ENCODE results near the gene LINGO4. TPM values are rescaled to one million over a fixed set of nuclear protein-coding genes. Genes with fewer than 3 reads are reported as not detected.

LINGO4 gene
- total RNA-seq, 1 donor from 2014 or later, result 0.13 TPM

GRCh38 chr1:151801846-151802245 lies 3.4 kb downstream of the LINGO4 start:
- Mint-ChIP-seq H3K36me3 (ENCODE audit: low read depth, unreplicated experiment) (no peaks in the 10 kb centered on the region), H3K9me3 (ENCODE audit: unreplicated experiment) (no peaks in the 10 kb centered on the region), H3K4me3 (ENCODE audit: unreplicated experiment) (no peak overlapping the region), H3K27ac (ENCODE audit: unreplicated experiment) (no peak overlapping the region), H3K4me1 (ENCODE audit: unreplicated experiment) (peaks cover 31% of the 10 kb centered on the region), H3K27me3 (ENCODE audit: unreplicated experiment) (peaks cover 7% of the 10 kb centered on the region)
- no peak for TF ChIP-seq CTCF (IDR thresholded peaks at IDR 0.05; ENCODE audit: unreplicated experiment)
- no peak for DNase-seq (ENCODE audit: low spot score)

- no peaks in the 10 kb centered on the region for H3K36me3 Mint-ChIP-seq (ENCODE audit: low read depth, unreplicated experiment)
- TF ChIP-seq CTCF (IDR thresholded peaks at IDR 0.05; ENCODE audit: unreplicated experiment), result no peak
- no peak for DNase-seq (ENCODE audit: low spot score)
- H3K4me1 Mint-ChIP-seq (ENCODE audit: unreplicated experiment), result peaks cover 35% of the 10 kb centered on the region
- H3K9me3 Mint-ChIP-seq (ENCODE audit: unreplicated experiment), result no peaks in the 10 kb centered on the region
- H3K4me3 Mint-ChIP-seq (ENCODE audit: unreplicated experiment), result no peak overlapping the region
- H3K27ac Mint-ChIP-seq (ENCODE audit: unreplicated experiment), result no peak overlapping the region
- peaks cover 7% of the 10 kb centered on the region for H3K27me3 Mint-ChIP-seq (ENCODE audit: unreplicated experiment)
Measured at GRCh38 chr1:151801310-151801820, 3.9 kb downstream of the LINGO4 start.

- H3K27me3 Mint-ChIP-seq (ENCODE audit: unreplicated experiment), result peaks cover 10% of the 10 kb centered on the region
- H3K36me3 Mint-ChIP-seq (ENCODE audit: low read depth, unreplicated experiment), result no peaks in the 10 kb centered on the region
- H3K4me1 Mint-ChIP-seq (ENCODE audit: unreplicated experiment), result peaks cover 35% of the 10 kb centered on the region
- H3K9me3 Mint-ChIP-seq (ENCODE audit: unreplicated experiment), result no peaks in the 10 kb centered on the region
- TF ChIP-seq CTCF (IDR thresholded peaks at IDR 0.05; ENCODE audit: unreplicated experiment), result no peak
- no peak overlapping the region for H3K27ac Mint-ChIP-seq (ENCODE audit: unreplicated experiment)
- no peak overlapping the region for H3K4me3 Mint-ChIP-seq (ENCODE audit: unreplicated experiment)
- DNase-seq (ENCODE audit: low spot score), result no peak
Measured at GRCh38 chr1:151800830-151801229, 4.4 kb downstream of the LINGO4 start.

- Mint-ChIP-seq H3K4me3 (ENCODE audit: unreplicated experiment) (no peak overlapping the region), H3K27me3 (ENCODE audit: unreplicated experiment) (peaks cover 10% of the 10 kb centered on the region), H3K36me3 (ENCODE audit: low read depth, unreplicated experiment) (no peaks in the 10 kb centered on the region), H3K27ac (ENCODE audit: unreplicated experiment) (no peak overlapping the region), H3K4me1 (ENCODE audit: unreplicated experiment) (peaks cover 29% of the 10 kb centered on the region), H3K9me3 (ENCODE audit: unreplicated experiment) (no peaks in the 10 kb centered on the region)
- TF ChIP-seq CTCF (IDR thresholded peaks at IDR 0.05; ENCODE audit: unreplicated experiment), result no peak
- DNase-seq (ENCODE audit: low spot score), result no peak
Measured at GRCh38 chr1:151799179-151800022, 5.8 kb downstream of the LINGO4 start.

- H3K4me3 Mint-ChIP-seq (ENCODE audit: unreplicated experiment), result no peak overlapping the region
- H3K27ac Mint-ChIP-seq (ENCODE audit: unreplicated experiment), result no peak overlapping the region
- TF ChIP-seq CTCF (IDR thresholded peaks at IDR 0.05; ENCODE audit: unreplicated experiment), result no peak
- H3K27me3 Mint-ChIP-seq (ENCODE audit: unreplicated experiment), result peaks cover 6% of the 10 kb centered on the region
- DNase-seq (ENCODE audit: low spot score), result no peak
- H3K9me3 Mint-ChIP-seq (ENCODE audit: unreplicated experiment), result no peaks in the 10 kb centered on the region
- H3K4me1 Mint-ChIP-seq (ENCODE audit: unreplicated experiment), result peaks cover 21% of the 10 kb centered on the region
- H3K36me3 Mint-ChIP-seq (ENCODE audit: low read depth, unreplicated experiment), result no peaks in the 10 kb centered on the region
Measured at GRCh38 chr1:151798571-151798970, 6.6 kb downstream of the LINGO4 start.
